Measurements from ENCODE around the gene SYT17. TPM values are rescaled to one million over a fixed set of nuclear protein-coding genes. Genes with fewer than 3 reads are reported as not detected.
A peak's percentile ranks its signal among the peaks of the same experiment; 100 is the strongest.

The SYT17 gene
- total and polyA plus RNA-seq, 2 experiments from 2014 or later = 6.7 to 6.9 TPM

DNA sequence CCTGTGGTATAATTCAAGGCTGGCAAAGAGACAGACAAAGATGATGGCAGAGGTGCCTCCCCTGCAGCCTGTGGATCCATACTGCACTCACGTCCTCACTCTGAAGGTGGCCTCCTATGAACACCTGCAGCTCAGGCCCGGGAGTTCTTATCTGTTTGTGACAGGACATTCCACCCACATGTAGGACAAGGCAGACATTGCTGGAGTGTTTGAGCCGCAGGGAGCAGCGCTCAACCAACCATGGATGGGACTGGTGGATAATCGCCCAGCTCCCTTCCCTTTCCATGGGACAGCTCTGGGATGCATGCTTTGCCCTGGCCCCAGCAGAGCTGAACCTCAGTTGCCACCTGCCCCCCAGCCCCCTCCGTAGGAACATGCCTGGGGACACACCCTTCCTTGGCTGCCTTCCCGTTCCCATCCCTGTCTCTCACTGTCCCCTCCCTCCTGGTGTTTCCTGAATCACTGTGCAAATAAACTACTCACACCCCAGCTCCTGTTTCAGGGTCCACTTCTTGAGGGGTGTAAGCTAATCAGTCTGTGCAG lies 32.1 kb upstream of the SYT17 start:
- DNase-seq (ENCODE audit: low spot score) = peak; percentile 46
- H3K4me1 ChIP-seq (ENCODE audit: insufficient read depth) = peaks cover 50% of the 10 kb centered on the region
- H3K36me3 ChIP-seq (replicated peaks; ENCODE audit: insufficient read depth, low read depth) = no peaks in the 10 kb centered on the region

GRCh38 chr16:19136549-19137196 lies 31.4 kb upstream of the SYT17 start:
- Histone ChIP-seq H3K27me3 (no peaks in the 10 kb centered on the region), H3K9me3 (ENCODE audit: low read depth) (no peaks in the 10 kb centered on the region), H3K4me2 (peak overlapping the region; percentile 42), H4K20me1 (ENCODE audit: insufficient read depth, poor library complexity, severe bottlenecking) (no peaks in the 10 kb centered on the region), H3K27ac (peak overlapping the region; percentile 87), H3K4me1 (ENCODE audit: insufficient read depth) (peaks cover 43% of the 10 kb centered on the region), H3K4me3 (no peak overlapping the region), H2AFZ (no peak overlapping the region), H3K79me2 (no peaks in the 10 kb centered on the region), H3K36me3 (replicated peaks; ENCODE audit: insufficient read depth, low read depth) (no peaks in the 10 kb centered on the region), H3K9me2 (replicated peaks; ENCODE audit: insufficient read depth) (no peaks in the 10 kb centered on the region)
- TF ChIP-seq EZH2phosphoT487 (IDR thresholded peaks at IDR 0.05; ENCODE audit: low read depth, severe bottlenecking, unreplicated experiment) (no peak), EZH2 (IDR thresholded peaks at IDR 0.05; ENCODE audit: borderline replicate concordance) (no peak)
- TF ChIP-seq, protein P1, sequence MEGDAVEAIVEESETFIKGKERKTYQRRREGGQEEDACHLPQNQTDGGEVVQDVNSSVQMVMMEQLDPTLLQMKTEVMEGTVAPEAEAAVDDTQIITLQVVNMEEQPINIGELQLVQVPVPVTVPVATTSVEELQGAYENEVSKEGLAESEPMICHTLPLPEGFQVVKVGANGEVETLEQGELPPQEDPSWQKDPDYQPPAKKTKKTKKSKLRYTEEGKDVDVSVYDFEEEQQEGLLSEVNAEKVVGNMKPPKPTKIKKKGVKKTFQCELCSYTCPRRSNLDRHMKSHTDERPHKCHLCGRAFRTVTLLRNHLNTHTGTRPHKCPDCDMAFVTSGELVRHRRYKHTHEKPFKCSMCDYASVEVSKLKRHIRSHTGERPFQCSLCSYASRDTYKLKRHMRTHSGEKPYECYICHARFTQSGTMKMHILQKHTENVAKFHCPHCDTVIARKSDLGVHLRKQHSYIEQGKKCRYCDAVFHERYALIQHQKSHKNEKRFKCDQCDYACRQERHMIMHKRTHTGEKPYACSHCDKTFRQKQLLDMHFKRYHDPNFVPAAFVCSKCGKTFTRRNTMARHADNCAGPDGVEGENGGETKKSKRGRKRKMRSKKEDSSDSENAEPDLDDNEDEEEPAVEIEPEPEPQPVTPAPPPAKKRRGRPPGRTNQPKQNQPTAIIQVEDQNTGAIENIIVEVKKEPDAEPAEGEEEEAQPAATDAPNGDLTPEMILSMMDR (IDR thresholded peaks at IDR 0.05; ENCODE audit: poor library complexity) = no peak
- DNase-seq (ENCODE audit: low spot score) = no peak
- WGBS (ENCODE audit: low lambda C conversion rate, missing lambda C conversion rate) = 59% methylated on average over 10 of the region's 10 CpGs

More for the DNA sequence above, 32.1 kb upstream of the SYT17 start:
- H3K9me3 ChIP-seq (ENCODE audit: low read depth) = no peaks in the 10 kb centered on the region
- H3K4me2 ChIP-seq = peak overlapping the region; percentile 42
- no peaks in the 10 kb centered on the region for H3K27me3 ChIP-seq
- TF ChIP-seq EZH2phosphoT487 (IDR thresholded peaks at IDR 0.05; ENCODE audit: low read depth, severe bottlenecking, unreplicated experiment) = no peak
- TF ChIP-seq, protein P1 (IDR thresholded peaks at IDR 0.05; ENCODE audit: poor library complexity) = no peak
- no peak for TF ChIP-seq EZH2 (IDR thresholded peaks at IDR 0.05; ENCODE audit: borderline replicate concordance)
- H3K4me3 ChIP-seq = no peak overlapping the region
- 38% methylated on average over 6 of the region's 7 CpGs for WGBS (ENCODE audit: low lambda C conversion rate, missing lambda C conversion rate)
- H4K20me1 ChIP-seq (ENCODE audit: insufficient read depth, poor library complexity, severe bottlenecking) = no peaks in the 10 kb centered on the region
- H3K27ac ChIP-seq = peak overlapping the region; percentile 87
- no peaks in the 10 kb centered on the region for H3K79me2 ChIP-seq
- no peak overlapping the region for H2AFZ ChIP-seq
- H3K9me2 ChIP-seq (replicated peaks; ENCODE audit: insufficient read depth) = no peaks in the 10 kb centered on the region

GRCh38 chr16:19137201-19138128 lies 30.6 kb upstream of the SYT17 start:
- Histone ChIP-seq H2AFZ (no peak overlapping the region), H3K9me2 (replicated peaks; ENCODE audit: insufficient read depth) (no peaks in the 10 kb centered on the region), H3K27me3 (no peaks in the 10 kb centered on the region), H3K4me2 (peak overlapping the region; percentile 42), H3K4me3 (no peak overlapping the region), H3K27ac (peak overlapping the region; percentile 87), H3K4me1 (ENCODE audit: insufficient read depth) (peaks cover 38% of the 10 kb centered on the region), H3K9me3 (ENCODE audit: low read depth) (no peaks in the 10 kb centered on the region), H4K20me1 (ENCODE audit: insufficient read depth, poor library complexity, severe bottlenecking) (no peaks in the 10 kb centered on the region), H3K36me3 (replicated peaks; ENCODE audit: insufficient read depth, low read depth) (no peaks in the 10 kb centered on the region), H3K79me2 (no peaks in the 10 kb centered on the region)
- DNase-seq (ENCODE audit: low spot score) = no peak
- TF ChIP-seq, protein P1 (IDR thresholded peaks at IDR 0.05; ENCODE audit: poor library complexity) = no peak
- TF ChIP-seq EZH2phosphoT487 (IDR thresholded peaks at IDR 0.05; ENCODE audit: low read depth, severe bottlenecking, unreplicated experiment) (no peak), EZH2 (IDR thresholded peaks at IDR 0.05; ENCODE audit: borderline replicate concordance) (no peak)
- 48% methylated on average over 6 of the region's 6 CpGs for whole genome bisulfite sequencing (ENCODE audit: low lambda C conversion rate, missing lambda C conversion rate)

Measured in hepatocyte (in vitro differentiated cells).